Measurements from ENCODE around the gene AGMO. TPM values are rescaled to one million over a fixed set of nuclear protein-coding genes. Genes with fewer than 3 reads are reported as not detected.

AGMO gene
- total RNA-seq, 1 donor from 2014 or later, result not detected

DNA sequence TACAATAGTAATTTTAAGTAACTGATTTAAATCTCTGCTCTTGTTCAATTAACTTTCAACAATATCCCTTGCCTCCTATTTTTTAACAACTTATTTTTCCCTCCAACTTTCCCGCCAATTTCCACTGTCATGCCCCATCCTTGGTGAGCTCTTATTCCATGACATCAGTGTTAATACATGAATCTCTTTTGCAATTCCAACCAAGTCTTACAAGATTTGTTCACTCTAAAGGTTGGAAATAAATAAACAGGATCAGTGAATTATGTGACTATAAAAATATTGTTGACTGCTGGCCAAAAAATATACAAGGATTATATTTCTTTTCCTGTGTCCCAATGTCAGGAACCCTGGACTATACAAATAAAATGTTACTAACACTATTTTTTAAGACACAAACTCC is 21.0 kb upstream of the AGMO start:
- intact Hi-C loops (cut with micrococcal nuclease), result no loop called here
- H3K27ac Mint-ChIP-seq, result no peak overlapping the region
- H3K36me3 Mint-ChIP-seq (ENCODE audit: low read depth), result no peaks in the 10 kb centered on the region
- no peak overlapping the region for H3K4me3 Mint-ChIP-seq (ENCODE audit: low read depth)
- H3K27me3 Mint-ChIP-seq (ENCODE audit: low read depth), result no peaks in the 10 kb centered on the region
- no peaks in the 10 kb centered on the region for H3K4me1 Mint-ChIP-seq (ENCODE audit: low read depth)
- DNase-seq (ENCODE audit: low spot score), result no peak
- peaks cover 29% of the 10 kb centered on the region for H3K9me3 Mint-ChIP-seq

DNA sequence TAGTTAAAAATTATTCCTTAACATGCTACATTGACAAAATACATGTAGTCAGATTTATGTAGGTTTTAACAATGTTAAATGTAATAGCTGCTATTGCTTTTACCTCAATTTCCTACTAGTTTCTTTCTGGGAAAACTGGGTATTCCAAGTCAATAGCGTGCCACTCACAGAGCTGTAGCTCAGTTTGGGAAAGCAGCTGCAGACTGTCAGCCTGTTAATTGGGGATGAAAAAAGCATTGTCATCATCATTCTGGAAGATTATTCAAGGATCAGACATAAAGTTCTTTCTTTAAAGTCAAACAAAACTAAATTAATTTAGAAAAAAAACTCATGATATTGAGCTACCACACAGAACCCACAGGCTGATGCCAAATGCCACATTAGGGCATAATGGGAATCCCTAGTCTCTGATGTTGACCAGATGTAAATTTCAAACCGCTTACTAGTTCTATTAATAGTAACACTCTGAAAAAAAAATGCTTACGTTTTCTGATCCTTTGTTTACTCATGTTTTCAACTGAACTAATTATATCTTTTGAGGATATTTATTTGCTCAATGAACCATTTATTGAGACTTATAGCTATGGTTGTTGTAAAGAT is 19.6 kb upstream of the AGMO start:
- H3K4me3 Mint-ChIP-seq (ENCODE audit: low read depth), result no peak overlapping the region

GRCh38 chr7:15580604-15581351 is 19.0 kb upstream of the AGMO start:
- intact Hi-C loops (cut with micrococcal nuclease), result no loop called here
- no peaks in the 10 kb centered on the region for H3K36me3 Mint-ChIP-seq (ENCODE audit: low read depth)
- H3K9me3 Mint-ChIP-seq, result peaks cover 30% of the 10 kb centered on the region
- H3K4me1 Mint-ChIP-seq (ENCODE audit: low read depth), result no peaks in the 10 kb centered on the region
- H3K27ac Mint-ChIP-seq, result no peak overlapping the region
- DNase-seq (ENCODE audit: low spot score), result no peak
- no peaks in the 10 kb centered on the region for H3K27me3 Mint-ChIP-seq (ENCODE audit: low read depth)
- no peak overlapping the region for H3K4me3 Mint-ChIP-seq (ENCODE audit: low read depth)

More for the DNA sequence above, 19.6 kb upstream of the AGMO start:
- no peaks in the 10 kb centered on the region for H3K36me3 Mint-ChIP-seq (ENCODE audit: low read depth)
- no peak overlapping the region for H3K27ac Mint-ChIP-seq
- intact Hi-C loops (cut with micrococcal nuclease), result no loop called here
- no peaks in the 10 kb centered on the region for H3K4me1 Mint-ChIP-seq (ENCODE audit: low read depth)
- H3K9me3 Mint-ChIP-seq, result peaks cover 30% of the 10 kb centered on the region
- no peaks in the 10 kb centered on the region for H3K27me3 Mint-ChIP-seq (ENCODE audit: low read depth)
- no peak for DNase-seq (ENCODE audit: low spot score)

DNA sequence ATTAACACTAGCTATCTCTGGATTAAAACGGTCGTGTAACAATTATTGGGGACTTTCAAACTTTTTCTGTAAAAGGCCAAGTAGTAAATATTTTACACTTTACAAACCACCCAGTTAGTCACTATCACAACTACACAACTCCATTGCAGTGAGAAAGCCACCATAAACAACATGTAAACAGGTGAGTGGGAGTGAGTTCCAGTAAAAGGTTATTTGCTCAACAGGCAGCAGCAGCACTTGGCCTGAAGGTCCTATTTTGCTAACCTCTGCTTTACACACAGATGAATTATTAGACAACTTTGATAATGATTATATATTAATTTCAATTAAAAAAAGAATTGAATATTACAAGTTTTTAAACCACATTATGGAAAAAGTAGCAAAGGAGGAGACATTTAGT is 15.8 kb upstream of the AGMO start:
- intact Hi-C loops (cut with micrococcal nuclease), result no loop called here
- Mint-ChIP-seq H3K4me1 (ENCODE audit: low read depth) (no peaks in the 10 kb centered on the region), H3K4me3 (ENCODE audit: low read depth) (no peak overlapping the region), H3K36me3 (ENCODE audit: low read depth) (no peaks in the 10 kb centered on the region), H3K9me3 (peaks cover 26% of the 10 kb centered on the region), H3K27me3 (ENCODE audit: low read depth) (no peaks in the 10 kb centered on the region), H3K27ac (no peak overlapping the region)
- no peak for DNase-seq (ENCODE audit: low spot score)

GRCh38 chr7:15571301-15571878 is 9.6 kb upstream of the AGMO start:
- DNase-seq (ENCODE audit: low spot score), result no peak
- Mint-ChIP-seq H3K27ac (no peak overlapping the region), H3K27me3 (ENCODE audit: low read depth) (no peaks in the 10 kb centered on the region), H3K4me3 (ENCODE audit: low read depth) (no peak overlapping the region), H3K36me3 (ENCODE audit: low read depth) (no peaks in the 10 kb centered on the region), H3K4me1 (ENCODE audit: low read depth) (no peaks in the 10 kb centered on the region), H3K9me3 (peaks cover 30% of the 10 kb centered on the region)
- intact Hi-C loops (cut with micrococcal nuclease), result no loop called here

DNA sequence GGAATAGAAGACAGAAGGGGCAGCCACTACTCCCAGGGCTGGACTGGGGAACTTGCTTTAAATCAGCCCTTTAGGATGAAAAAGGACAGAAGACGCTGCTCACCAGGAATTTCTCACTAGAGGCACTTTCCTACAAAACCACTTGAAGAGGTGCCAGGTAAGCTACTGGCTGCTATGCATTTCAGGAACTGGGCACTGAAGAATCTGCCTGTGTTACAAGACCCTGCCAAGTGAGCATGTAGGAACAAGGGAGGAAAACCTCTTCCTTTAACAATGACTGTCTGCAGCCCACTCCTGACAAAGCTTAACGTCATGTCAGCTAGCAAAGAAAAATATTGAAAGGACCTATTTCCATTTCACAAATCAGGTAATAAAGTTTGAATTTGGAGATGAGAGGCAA is 5.8 kb upstream of the AGMO start:
- Mint-ChIP-seq H3K4me1 (ENCODE audit: low read depth) (no peaks in the 10 kb centered on the region), H3K4me3 (ENCODE audit: low read depth) (no peak overlapping the region), H3K27ac (no peak overlapping the region), H3K9me3 (peaks cover 21% of the 10 kb centered on the region), H3K27me3 (ENCODE audit: low read depth) (no peaks in the 10 kb centered on the region), H3K36me3 (ENCODE audit: low read depth) (no peaks in the 10 kb centered on the region)
- DNase-seq (ENCODE audit: low spot score), result no peak
- intact Hi-C loops (cut with micrococcal nuclease), result no loop called here

- intact Hi-C loops (cut with micrococcal nuclease), result no loop called here
- H3K27ac Mint-ChIP-seq, result no peak overlapping the region
- peaks cover 18% of the 10 kb centered on the region for H3K9me3 Mint-ChIP-seq
- no peak for DNase-seq (ENCODE audit: low spot score)
- H3K4me1 Mint-ChIP-seq (ENCODE audit: low read depth), result no peaks in the 10 kb centered on the region
- no peaks in the 10 kb centered on the region for H3K27me3 Mint-ChIP-seq (ENCODE audit: low read depth)
- H3K36me3 Mint-ChIP-seq (ENCODE audit: low read depth), result no peaks in the 10 kb centered on the region
- H3K4me3 Mint-ChIP-seq (ENCODE audit: low read depth), result no peak overlapping the region
Measured at GRCh38 chr7:15567036-15567435, 5.2 kb upstream of the AGMO start.

GRCh38 chr7:15566476-15566875 is 4.7 kb upstream of the AGMO start:
- Mint-ChIP-seq H3K27ac (no peak overlapping the region), H3K9me3 (peaks cover 18% of the 10 kb centered on the region), H3K4me1 (ENCODE audit: low read depth) (no peaks in the 10 kb centered on the region), H3K27me3 (ENCODE audit: low read depth) (no peaks in the 10 kb centered on the region), H3K36me3 (ENCODE audit: low read depth) (no peaks in the 10 kb centered on the region), H3K4me3 (ENCODE audit: low read depth) (no peak overlapping the region)
- intact Hi-C loops (cut with micrococcal nuclease), result no loop called here
- DNase-seq (ENCODE audit: low spot score), result no peak

DNA sequence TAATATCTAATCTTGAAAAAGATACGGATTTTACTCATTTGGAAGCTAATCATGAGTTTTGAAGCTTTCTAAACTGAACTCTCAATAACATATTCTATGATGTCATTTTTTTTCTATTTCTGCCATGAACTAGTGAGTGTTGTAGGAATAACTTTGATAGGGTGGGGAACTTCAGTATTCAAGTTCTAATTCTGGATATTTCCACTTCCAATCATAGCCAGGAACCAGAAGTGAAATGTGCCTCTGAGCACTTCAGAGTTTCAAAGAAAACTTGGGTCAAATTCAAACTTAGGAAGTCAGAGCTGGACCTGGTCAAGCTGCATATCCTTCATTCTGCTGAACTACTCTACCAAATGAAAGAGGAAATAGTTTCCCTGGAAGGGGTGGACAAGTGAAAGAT is 847 bp downstream of the AGMO start:
- peaks cover 12% of the 10 kb centered on the region for H3K9me3 Mint-ChIP-seq
- H3K4me3 Mint-ChIP-seq (ENCODE audit: low read depth), result no peak overlapping the region
- H3K36me3 Mint-ChIP-seq (ENCODE audit: low read depth), result no peaks in the 10 kb centered on the region
- no peak for DNase-seq (ENCODE audit: low spot score)
- no peak overlapping the region for H3K27ac Mint-ChIP-seq
- H3K27me3 Mint-ChIP-seq (ENCODE audit: low read depth), result no peaks in the 10 kb centered on the region
- H3K4me1 Mint-ChIP-seq (ENCODE audit: low read depth), result no peaks in the 10 kb centered on the region
- intact Hi-C loops (cut with micrococcal nuclease), result no loop called here

DNA sequence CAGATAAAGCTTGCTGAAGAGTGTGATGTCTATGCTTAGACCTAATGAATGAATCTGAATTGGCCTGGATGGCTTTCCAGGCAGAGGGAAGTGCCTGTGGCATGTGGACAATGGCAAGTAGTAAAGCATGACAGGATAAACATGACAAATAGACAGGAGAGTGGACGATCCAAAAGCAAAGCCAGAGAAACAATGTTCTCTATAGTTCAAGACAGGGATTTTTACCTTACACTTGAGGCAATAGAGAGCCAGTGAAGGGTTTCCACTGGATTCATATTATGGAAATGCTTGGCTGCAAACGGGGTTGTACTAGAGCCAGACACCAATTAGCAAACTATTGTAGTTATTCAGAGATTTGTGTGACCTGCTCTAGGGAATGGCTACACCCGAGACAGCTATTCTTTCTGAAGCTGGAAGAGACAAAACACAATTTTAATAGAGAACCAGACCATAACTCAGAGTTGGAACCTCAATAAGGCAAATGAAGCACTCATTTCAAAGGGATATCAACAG is 2.3 kb downstream of the AGMO start:
- no peaks in the 10 kb centered on the region for H3K36me3 Mint-ChIP-seq (ENCODE audit: low read depth)
- DNase-seq (ENCODE audit: low spot score), result no peak
- no peaks in the 10 kb centered on the region for H3K27me3 Mint-ChIP-seq (ENCODE audit: low read depth)
- peaks cover 12% of the 10 kb centered on the region for H3K9me3 Mint-ChIP-seq
- intact Hi-C loops (cut with micrococcal nuclease), result no loop called here
- H3K4me3 Mint-ChIP-seq (ENCODE audit: low read depth), result no peak overlapping the region
- H3K4me1 Mint-ChIP-seq (ENCODE audit: low read depth), result no peaks in the 10 kb centered on the region
- no peak overlapping the region for H3K27ac Mint-ChIP-seq

DNA sequence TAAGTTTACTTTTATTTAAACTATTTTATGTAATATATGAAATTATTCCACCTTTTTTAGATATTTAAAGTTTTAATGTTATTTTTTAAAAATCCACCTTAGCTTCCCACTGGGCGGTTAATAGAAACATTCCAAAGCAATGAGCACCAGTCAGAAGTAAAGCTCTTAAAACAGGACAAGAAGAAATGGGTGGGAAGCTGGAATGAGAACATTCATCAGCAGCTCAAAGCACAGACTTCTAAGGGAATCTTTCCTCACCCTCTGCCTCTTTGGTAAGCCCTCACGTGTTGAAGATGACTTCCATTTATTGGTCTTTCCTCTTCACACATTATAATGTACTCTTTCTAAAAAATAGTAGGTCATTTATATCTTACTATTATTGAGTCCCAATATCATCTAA is 3.1 kb downstream of the AGMO start:
- Mint-ChIP-seq H3K9me3 (peaks cover 12% of the 10 kb centered on the region), H3K27ac (no peak overlapping the region), H3K4me3 (ENCODE audit: low read depth) (no peak overlapping the region), H3K36me3 (ENCODE audit: low read depth) (no peaks in the 10 kb centered on the region), H3K27me3 (ENCODE audit: low read depth) (no peaks in the 10 kb centered on the region), H3K4me1 (ENCODE audit: low read depth) (no peaks in the 10 kb centered on the region)
- DNase-seq (ENCODE audit: low spot score), result no peak
- intact Hi-C loops (cut with micrococcal nuclease), result no loop called here

DNA sequence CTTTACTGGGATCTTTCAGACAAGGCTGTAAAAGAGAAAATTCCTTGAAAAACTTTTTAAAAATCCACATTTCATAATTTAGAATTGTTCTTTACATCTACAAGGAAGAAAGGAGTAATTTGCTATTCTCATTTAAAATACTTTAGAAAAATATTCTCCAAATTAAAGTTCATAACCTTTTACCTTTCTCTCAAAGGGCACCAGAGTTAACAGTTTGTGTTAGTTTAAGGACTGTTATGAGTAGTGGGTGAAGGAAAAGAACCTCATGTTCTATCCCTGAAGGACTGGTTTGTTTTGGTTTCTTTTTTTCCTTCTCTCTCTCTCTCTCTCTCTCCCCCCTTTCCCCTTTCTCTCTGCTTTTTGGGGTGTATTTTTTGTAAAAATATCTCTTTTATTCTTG is 4.1 kb downstream of the AGMO start:
- no peak overlapping the region for H3K27ac Mint-ChIP-seq
- intact Hi-C loops (cut with micrococcal nuclease), result no loop called here
- H3K36me3 Mint-ChIP-seq (ENCODE audit: low read depth), result no peaks in the 10 kb centered on the region
- no peaks in the 10 kb centered on the region for H3K27me3 Mint-ChIP-seq (ENCODE audit: low read depth)
- peaks cover 12% of the 10 kb centered on the region for H3K9me3 Mint-ChIP-seq
- DNase-seq (ENCODE audit: low spot score), result no peak
- no peaks in the 10 kb centered on the region for H3K4me1 Mint-ChIP-seq (ENCODE audit: low read depth)
- H3K4me3 Mint-ChIP-seq (ENCODE audit: low read depth), result no peak overlapping the region

DNA sequence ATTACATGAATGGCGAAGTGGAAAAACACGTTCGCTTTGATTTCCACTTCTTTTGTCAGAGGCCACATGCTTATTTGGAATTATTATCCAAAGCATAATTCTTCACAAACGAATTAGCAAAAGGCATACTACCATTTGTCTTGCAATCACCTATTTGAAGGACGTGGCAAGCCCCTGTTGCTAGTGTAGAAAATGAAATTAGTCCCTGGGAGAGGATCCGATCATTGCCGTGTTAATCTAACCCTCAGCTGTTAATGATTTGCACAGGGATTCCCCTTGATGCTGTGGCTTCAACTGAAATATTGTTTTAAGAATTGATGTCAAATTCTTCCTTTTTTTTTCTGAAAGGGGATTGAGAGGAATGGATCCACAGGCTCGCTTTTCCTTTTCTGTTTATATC is 4.6 kb downstream of the AGMO start:
- H3K27ac Mint-ChIP-seq, result no peak overlapping the region
- no peaks in the 10 kb centered on the region for H3K36me3 Mint-ChIP-seq (ENCODE audit: low read depth)
- peaks cover 11% of the 10 kb centered on the region for H3K9me3 Mint-ChIP-seq
- no peaks in the 10 kb centered on the region for H3K4me1 Mint-ChIP-seq (ENCODE audit: low read depth)
- intact Hi-C loops (cut with micrococcal nuclease), result no loop called here
- H3K27me3 Mint-ChIP-seq (ENCODE audit: low read depth), result no peaks in the 10 kb centered on the region
- no peak for DNase-seq (ENCODE audit: low spot score)
- no peak overlapping the region for H3K4me3 Mint-ChIP-seq (ENCODE audit: low read depth)
